PC-9 (cell line): ENCODE measurements around the gene WTIP. TPM values are rescaled to one million over a fixed set of nuclear protein-coding genes. Genes with fewer than 3 reads are reported as not detected.

Source experiments
- BruUV-seq: library from RNA; stranded (reverse); fragments of 400-500 nt; replicated peaks from 2 replicates; lab custom pipeline; 2021; lab: Mats Ljungman, UMichigan
- CTCF ChIA-PET: fragments of 300-600 bp; sonication (Branson Sonifier 250); formaldehyde crosslinking; loops from one replicate; lab custom pipeline; 2022; ENCODE audit warnings: antibody characterized with exemption; lab: Charles Lee
- POLR2A ChIA-PET: fragments of 300-600 bp; sonication (Branson Sonifier 250); formaldehyde crosslinking; loops from one replicate; lab custom pipeline; 2022; ENCODE audit warnings: antibody characterized with exemption; ENCODE audit not compliant: unreplicated experiment; lab: Charles Lee
- DNase-seq, 2 experiments: peaks; one replicate each; pipeline versions ENCODE4 v3.0.0 to v3.0.0-alpha.2; 2015 to 2022; ENCODE audit warnings: mixed read lengths in 1 of 2
- H2AFZ ChIP-seq: fragments of 200-600 bp; sonication (generic); 2 replicates; pipeline ENCODE4 v1.8.1; 2017; ENCODE audit warnings: antibody characterized with exemption
- H3F3A ChIP-seq: fragments of 200-600 bp; sonication (generic); 2 replicates; pipeline ENCODE4 v1.8.1; 2017; ENCODE audit warnings: antibody characterized with exemption, mild to moderate bottlenecking, low read depth; ENCODE audit not compliant: insufficient read depth
- H3K27ac ChIP-seq: fragments of 200-600 bp; sonication (generic); 2 replicates; pipeline ENCODE4 v1.6.1; 2016; ENCODE audit warnings: mixed run types
- H3K27me3 ChIP-seq: fragments of 200-600 bp; sonication (generic); 2 replicates; pipeline ENCODE4 v1.6.1; 2016; ENCODE audit warnings: low read depth, mixed run types; ENCODE audit not compliant: insufficient read depth
- H3K36me3 ChIP-seq: fragments of 200-600 bp; sonication (generic); 2 replicates; pipeline ENCODE4 v1.6.1; 2016; ENCODE audit warnings: low read depth, mixed run types
- H3K4me1 ChIP-seq: fragments of 200-600 bp; sonication (generic); replicated peaks from 2 replicates; pipeline ENCODE4 v1.6.1; 2016; ENCODE audit warnings: mixed run types; ENCODE audit not compliant: insufficient read depth
- H3K4me2 ChIP-seq: fragments of 200-600 bp; sonication (generic); 2 replicates; pipeline ENCODE4 v1.6.1; 2017; ENCODE audit warnings: mixed run types
- H3K4me3 ChIP-seq: fragments of 200-600 bp; sonication (generic); 2 replicates; pipeline ENCODE4 v1.6.1; 2016; ENCODE audit warnings: mixed run types
- H3K79me2 ChIP-seq: fragments of 200-600 bp; sonication (generic); 2 replicates; pipeline ENCODE4 v1.6.1; 2017; ENCODE audit warnings: low read depth, mixed run types
- H3K9me2 ChIP-seq: fragments of 200-600 bp; sonication (generic); 2 replicates; pipeline ENCODE4 v1.8.1; 2017; ENCODE audit warnings: mild to moderate bottlenecking; ENCODE audit not compliant: insufficient read depth
- H3K9me3 ChIP-seq: fragments of 200-600 bp; sonication (generic); 2 replicates; pipeline ENCODE4 v1.8.1; 2016; ENCODE audit warnings: low read depth; ENCODE audit not compliant: insufficient read depth
- H4K20me1 ChIP-seq: fragments of 200-600 bp; sonication (generic); 2 replicates; pipeline ENCODE4 v1.8.1; 2017; ENCODE audit not compliant: insufficient read depth
- EZH2 ChIP-seq: fragments of 200-600 bp; sonication (generic); IDR thresholded peaks from 2 replicates; pipeline ENCODE4 v1.8.0; 2017; ENCODE audit warnings: antibody characterized with exemption, low read depth
- intact Hi-C: fragments of 100-400 bp; cut with micrococcal nuclease; formaldehyde crosslinking; loops from one replicate; pipeline ENCODE4 v1.10.0; 2022; ENCODE audit not compliant: unreplicated experiment
- total RNA-seq: library from RNA; stranded (reverse); gene quantifications from 2 replicates; pipeline ENCODE4 v1.2.3, GENCODE V29; 2021
- TF ChIP-seq, protein P1 (sequence below): fragments of 200-600 bp; sonication (generic); conservative IDR thresholded peaks from 2 replicates; pipeline ENCODE4 v1.6.1; 2017; ENCODE audit warnings: mixed run types, antibody characterized with exemption, mild to moderate bottlenecking, moderate library complexity

The WTIP gene
- total RNA-seq, 1 experiment from 2014 or later, result 0.63 TPM

DNA sequence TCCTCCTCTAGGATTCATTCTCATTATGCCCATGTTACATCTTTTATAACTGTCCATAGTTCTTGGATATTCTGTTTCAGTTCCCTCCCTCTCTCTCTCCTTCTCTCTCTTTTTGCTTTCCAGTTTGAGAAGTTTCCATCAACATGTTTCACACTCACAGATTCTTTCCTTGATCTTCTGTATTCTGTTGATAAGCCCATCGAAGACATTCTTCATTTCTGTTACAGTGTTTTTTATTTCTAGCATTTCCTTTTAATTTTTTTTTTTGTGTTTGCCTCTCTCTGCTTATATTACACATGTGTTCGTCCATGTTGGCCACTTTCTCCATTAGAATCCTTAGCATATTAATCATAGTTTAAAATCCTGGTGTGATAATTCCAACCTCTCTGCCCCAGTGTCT, 68.3 kb downstream of the WTIP start:
- no peak overlapping the region for H3K27ac ChIP-seq
- no TSS peak for BruUV-seq
- POLR2A ChIA-PET, result no interaction called here

DNA sequence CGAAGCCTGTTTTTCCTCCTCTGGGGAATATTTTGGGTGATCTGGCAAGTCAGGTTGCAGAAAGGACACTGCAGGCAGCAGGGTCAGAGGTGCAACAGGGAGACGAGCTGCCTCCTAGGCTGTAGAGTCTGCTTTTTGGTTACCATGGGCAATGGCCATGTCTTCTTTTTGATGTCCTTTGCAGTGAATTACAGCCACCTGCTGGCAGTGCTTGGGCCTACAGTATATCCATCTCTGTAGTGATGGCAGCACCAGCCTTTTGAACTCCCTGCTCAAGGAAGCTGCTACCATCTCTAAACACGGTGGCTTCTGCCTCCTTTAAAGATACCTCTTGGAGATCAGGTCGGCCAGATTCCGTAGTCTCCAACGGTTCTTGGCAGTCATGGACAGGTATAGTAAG, 73.9 kb downstream of the WTIP start:
- BruUV-seq, result no TSS peak
- no peaks in the 10 kb centered on the region for H3K9me2 ChIP-seq
- peaks cover 80% of the 10 kb centered on the region for H3K27me3 ChIP-seq
- no peak overlapping the region for H3K27ac ChIP-seq
- no peaks in the 10 kb centered on the region for H3F3A ChIP-seq
- H3K36me3 ChIP-seq, result no peaks in the 10 kb centered on the region
- no peaks in the 10 kb centered on the region for H4K20me1 ChIP-seq
- H3K4me2 ChIP-seq, result no peak overlapping the region
- no peak overlapping the region for H3K4me3 ChIP-seq
- TF ChIP-seq EZH2, result no peak
- TF ChIP-seq, protein P1, sequence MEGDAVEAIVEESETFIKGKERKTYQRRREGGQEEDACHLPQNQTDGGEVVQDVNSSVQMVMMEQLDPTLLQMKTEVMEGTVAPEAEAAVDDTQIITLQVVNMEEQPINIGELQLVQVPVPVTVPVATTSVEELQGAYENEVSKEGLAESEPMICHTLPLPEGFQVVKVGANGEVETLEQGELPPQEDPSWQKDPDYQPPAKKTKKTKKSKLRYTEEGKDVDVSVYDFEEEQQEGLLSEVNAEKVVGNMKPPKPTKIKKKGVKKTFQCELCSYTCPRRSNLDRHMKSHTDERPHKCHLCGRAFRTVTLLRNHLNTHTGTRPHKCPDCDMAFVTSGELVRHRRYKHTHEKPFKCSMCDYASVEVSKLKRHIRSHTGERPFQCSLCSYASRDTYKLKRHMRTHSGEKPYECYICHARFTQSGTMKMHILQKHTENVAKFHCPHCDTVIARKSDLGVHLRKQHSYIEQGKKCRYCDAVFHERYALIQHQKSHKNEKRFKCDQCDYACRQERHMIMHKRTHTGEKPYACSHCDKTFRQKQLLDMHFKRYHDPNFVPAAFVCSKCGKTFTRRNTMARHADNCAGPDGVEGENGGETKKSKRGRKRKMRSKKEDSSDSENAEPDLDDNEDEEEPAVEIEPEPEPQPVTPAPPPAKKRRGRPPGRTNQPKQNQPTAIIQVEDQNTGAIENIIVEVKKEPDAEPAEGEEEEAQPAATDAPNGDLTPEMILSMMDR, result peak; percentile 48
- no peak overlapping the region for H2AFZ ChIP-seq
- H3K9me3 ChIP-seq, result no peaks in the 10 kb centered on the region
- H3K4me1 ChIP-seq, result no peaks in the 10 kb centered on the region
- peak in 1 of 2 experiments; percentile 6 for DNase-seq
- CTCF ChIA-PET, result interaction anchor here (0.6 kb wide), 1 partner anchor 506 kb away, joined by 4 read pairs; no protein-coding TSS in a partner anchor
- POLR2A ChIA-PET, result no interaction called here
- intact Hi-C loops, result no loop called here
- no peaks in the 10 kb centered on the region for H3K79me2 ChIP-seq

More for the DNA sequence above, 68.3 kb downstream of the WTIP start:
- intact Hi-C loops, result no loop called here
- Histone ChIP-seq H3K36me3 (no peaks in the 10 kb centered on the region), H3K9me2 (no peaks in the 10 kb centered on the region), H3K79me2 (no peaks in the 10 kb centered on the region), H3K4me1 (no peaks in the 10 kb centered on the region), H3K27me3 (peaks cover 51% of the 10 kb centered on the region), H3K4me3 (no peak overlapping the region), H2AFZ (no peak overlapping the region), H3K9me3 (no peaks in the 10 kb centered on the region), H4K20me1 (no peaks in the 10 kb centered on the region), H3F3A (no peaks in the 10 kb centered on the region), H3K4me2 (no peak overlapping the region)
- CTCF ChIA-PET, result no interaction called here
- no peak for TF ChIP-seq EZH2
- TF ChIP-seq, protein P1, result no peak
- DNase-seq, result no peak

DNA sequence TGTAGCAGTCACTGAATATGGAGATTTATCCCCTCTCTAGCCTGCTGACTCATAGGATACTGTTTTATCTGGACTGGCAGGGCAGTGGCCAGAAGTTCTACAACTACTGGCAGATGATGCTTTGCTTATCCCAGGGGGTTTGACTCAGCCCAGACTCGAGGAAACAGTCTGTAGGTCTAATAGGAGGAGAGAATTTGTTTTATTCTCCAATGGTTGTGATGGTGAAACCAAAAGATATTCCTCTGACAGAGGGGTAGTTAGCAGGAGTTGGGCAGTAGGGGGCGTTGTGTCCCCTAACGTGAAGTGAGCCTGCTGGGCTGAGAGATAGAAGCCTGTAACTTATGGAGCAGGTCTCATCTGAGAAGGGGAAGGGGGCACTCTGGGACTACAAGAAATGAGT, 74.9 kb downstream of the WTIP start:
- ChIA-PET CTCF (no interaction called here), POLR2A (no interaction called here)
- H3F3A ChIP-seq, result no peaks in the 10 kb centered on the region
- BruUV-seq, result no TSS peak
- intact Hi-C loops, result no loop called here
- H3K9me2 ChIP-seq, result no peaks in the 10 kb centered on the region
- no peaks in the 10 kb centered on the region for H3K9me3 ChIP-seq
- H3K79me2 ChIP-seq, result no peaks in the 10 kb centered on the region
- no peaks in the 10 kb centered on the region for H4K20me1 ChIP-seq
- peaks cover 86% of the 10 kb centered on the region for H3K27me3 ChIP-seq
- no peak for TF ChIP-seq EZH2
- TF ChIP-seq, protein P1, result peak; percentile 51
- no peak overlapping the region for H3K4me2 ChIP-seq
- no peaks in the 10 kb centered on the region for H3K4me1 ChIP-seq
- H3K27ac ChIP-seq, result no peak overlapping the region
- no peak overlapping the region for H2AFZ ChIP-seq
- no peak overlapping the region for H3K4me3 ChIP-seq
- DNase-seq, result peak in 1 of 2 experiments; percentile 31
- no peaks in the 10 kb centered on the region for H3K36me3 ChIP-seq
